GM23338 (cell line): Measurements from ENCODE around the gene SENP5. TPM values are rescaled to one million over a fixed set of nuclear protein-coding genes. Genes with fewer than 3 reads are reported as not detected.

Source experiments
- ATAC-seq: fragments of 200-7000 bp; cut with Tn5 transposase; 3 replicates; pipeline ENCODE4 v1.9.1; 2020
- DNase-seq: peaks from one replicate; pipeline ENCODE4 v3.0.0-alpha.2; 2015; ENCODE audit warnings: low spot score
- H2AFZ ChIP-seq: fragments of 200-600 bp; sonication (generic); 2 replicates; pipeline ENCODE4 v1.8.0; 2016; ENCODE audit warnings: antibody characterized with exemption, mild to moderate bottlenecking, moderate library complexity
- H3F3A ChIP-seq: fragments of 200-600 bp; sonication (generic); replicated peaks from 2 replicates; pipeline ENCODE4 v1.8.0; 2017; ENCODE audit warnings: antibody characterized with exemption, mixed run types, low read depth
- H3K27ac ChIP-seq: fragments of 200-600 bp; sonication (generic); 2 replicates; pipeline ENCODE4 v1.6.1; 2016; ENCODE audit warnings: low read depth
- H3K27me3 ChIP-seq: fragments of 200-600 bp; sonication (generic); 2 replicates; pipeline ENCODE4 v1.8.0; 2016; ENCODE audit warnings: mild to moderate bottlenecking, mixed run types, moderate library complexity; ENCODE audit not compliant: insufficient read depth
- H3K36me3 ChIP-seq: fragments of 200-600 bp; sonication (generic); 2 replicates; pipeline ENCODE4 v1.8.0; 2016; ENCODE audit warnings: mild to moderate bottlenecking; ENCODE audit not compliant: insufficient read depth
- H3K4me1 ChIP-seq: fragments of 200-600 bp; sonication (generic); 2 replicates; pipeline ENCODE4 v1.8.0; 2016; ENCODE audit warnings: mild to moderate bottlenecking, moderate library complexity; ENCODE audit not compliant: insufficient read depth
- H3K4me2 ChIP-seq: fragments of 200-600 bp; sonication (generic); 2 replicates; pipeline ENCODE4 v1.7.1; 2017; ENCODE audit warnings: mixed run types
- H3K4me3 ChIP-seq: fragments of 200-600 bp; sonication (generic); 2 replicates; pipeline ENCODE4 v1.6.1; 2016; ENCODE audit warnings: mixed run types
- H3K79me2 ChIP-seq: fragments of 200-600 bp; sonication (generic); replicated peaks from 2 replicates; pipeline ENCODE4 v1.8.0; 2017; ENCODE audit warnings: mild to moderate bottlenecking; ENCODE audit not compliant: insufficient read depth
- H3K9me2 ChIP-seq: fragments of 200-600 bp; sonication (generic); 2 replicates; pipeline ENCODE4 v1.8.0; 2017; ENCODE audit not compliant: insufficient read depth
- H4K20me1 ChIP-seq: fragments of 200-600 bp; sonication (generic); replicated peaks from 2 replicates; pipeline ENCODE4 v1.8.0; 2017; ENCODE audit warnings: mild to moderate bottlenecking; ENCODE audit not compliant: insufficient read depth
- H3K27ac Mint-ChIP-seq: 2 replicates; pipeline ENCODE4 v1.8.0; 2020; ENCODE audit warnings: inconsistent platforms, mild to moderate bottlenecking, moderate library complexity, mixed read lengths
- H3K27me3 Mint-ChIP-seq: 3 replicates; pipeline ENCODE4 v1.8.0; 2022; ENCODE audit warnings: low read depth, mild to moderate bottlenecking, moderate library complexity, mixed read lengths, inconsistent platforms; ENCODE audit not compliant: insufficient read depth, poor library complexity
- H3K36me3 Mint-ChIP-seq: 3 replicates; pipeline ENCODE4 v1.8.0; 2021; ENCODE audit warnings: low read depth, mild to moderate bottlenecking, inconsistent platforms, moderate library complexity, mixed read lengths
- H3K4me1 Mint-ChIP-seq: 3 replicates; pipeline ENCODE4 v1.8.0; 2020; ENCODE audit warnings: mild to moderate bottlenecking, inconsistent platforms, mixed read lengths
- H3K4me3 Mint-ChIP-seq: 3 replicates; pipeline ENCODE4 v1.8.0; 2021; ENCODE audit warnings: moderate library complexity, mild to moderate bottlenecking, inconsistent platforms, mixed read lengths
- H3K9me3 Mint-ChIP-seq: 3 replicates; pipeline ENCODE4 v1.8.0; 2020; ENCODE audit warnings: moderate library complexity, mild to moderate bottlenecking, inconsistent platforms, mixed read lengths
- CREB1 ChIP-seq: fragments of 250-450 bp; sonication (Bioruptor Pico); IDR thresholded peaks from 2 replicates; pipeline ENCODE4 v1.5.0; 2020; ENCODE audit warnings: low read depth, mild to moderate bottlenecking, moderate library complexity
- EZH2 ChIP-seq: fragments of 200-600 bp; sonication (generic); IDR thresholded peaks from one replicate; pipeline ENCODE4 v1.8.0; 2017; ENCODE audit warnings: antibody characterized with exemption, mild to moderate bottlenecking, low read depth; ENCODE audit not compliant: unreplicated experiment
- EZH2phosphoT487 ChIP-seq: fragments of 200-600 bp; sonication (generic); IDR thresholded peaks from one replicate; pipeline ENCODE4 v1.8.1; 2018; ENCODE audit warnings: antibody characterized with exemption; ENCODE audit not compliant: unreplicated experiment
- JUNB ChIP-seq: IDR thresholded peaks from one replicate; pipeline ENCODE4 v1.6.1; 2016; ENCODE audit warnings: antibody characterized with exemption; ENCODE audit not compliant: unreplicated experiment
- NANOG ChIP-seq: IDR thresholded peaks from 2 replicates; pipeline ENCODE4 v1.6.1; 2016; ENCODE audit warnings: antibody characterized with exemption, borderline replicate concordance
- POLR2AphosphoS5 ChIP-seq: IDR thresholded peaks from 2 replicates; pipeline ENCODE4 v1.6.1; 2016; ENCODE audit warnings: antibody characterized with exemption, low read depth
- REST ChIP-seq: IDR thresholded peaks from one replicate; pipeline ENCODE4 v1.6.1; 2018; ENCODE audit warnings: antibody characterized with exemption; ENCODE audit not compliant: unreplicated experiment
- STAT1 ChIP-seq: IDR thresholded peaks from one replicate; pipeline ENCODE4 v1.6.1; 2016; ENCODE audit warnings: antibody characterized with exemption; ENCODE audit not compliant: unreplicated experiment
- ZNF114 ChIP-seq: fragments of 250-450 bp; sonication (Bioruptor Pico); IDR thresholded peaks from 2 replicates; pipeline ENCODE4 v1.5.0; 2020; ENCODE audit warnings: mild to moderate bottlenecking, moderate library complexity
- ZNF331 ChIP-seq: fragments of 250-450 bp; sonication (Bioruptor Pico); IDR thresholded peaks from 2 replicates; pipeline ENCODE4 v1.5.0; 2020; ENCODE audit warnings: low read depth, mild to moderate bottlenecking, moderate library complexity
- polyA plus RNA-seq: library from polyadenylated mRNA; unstranded; fragments of >200 nt; fragmentation: Nextera tagmentation; extraction: Ambion mirVana; gene quantifications from 2 replicates; pipeline ENCODE4 v1.2.1, GENCODE V29; 2016
- total RNA-seq: library from RNA; depleted of rRNA; stranded (reverse); fragments of >200 nt; shearing (Covaris generic); gene quantifications from 2 replicates; pipeline ENCODE4 v1.2.3, GENCODE V29; 2014
- TF ChIP-seq, protein P1 (sequence below): fragments of 250-450 bp; sonication (Bioruptor Pico); IDR thresholded peaks from 2 replicates; pipeline ENCODE4 v1.5.0; 2020; ENCODE audit warnings: mild to moderate bottlenecking, moderate library complexity
- TF ChIP-seq, protein P2 (sequence below): IDR thresholded peaks from 2 replicates; pipeline ENCODE4 v1.6.1; 2016; ENCODE audit warnings: antibody characterized with exemption
- TF ChIP-seq, protein P3 (sequence below), 2 experiments: fragments of 200-600 bp in 1 of 2; sonication (generic) in 1 of 2; conservative IDR thresholded peaks; 2 replicates each; pipeline versions ENCODE4 v1.5.1 to v1.6.1; 2016 to 2017; ENCODE audit warnings: antibody characterized with exemption in 2 of 2, low read depth in 2 of 2, mild to moderate bottlenecking in 2 of 2, moderate library complexity in 1 of 2

The SENP5 gene
- total and polyA plus RNA-seq, 2 experiments from 2014 or later = 12.2 to 34.3 TPM

DNA sequence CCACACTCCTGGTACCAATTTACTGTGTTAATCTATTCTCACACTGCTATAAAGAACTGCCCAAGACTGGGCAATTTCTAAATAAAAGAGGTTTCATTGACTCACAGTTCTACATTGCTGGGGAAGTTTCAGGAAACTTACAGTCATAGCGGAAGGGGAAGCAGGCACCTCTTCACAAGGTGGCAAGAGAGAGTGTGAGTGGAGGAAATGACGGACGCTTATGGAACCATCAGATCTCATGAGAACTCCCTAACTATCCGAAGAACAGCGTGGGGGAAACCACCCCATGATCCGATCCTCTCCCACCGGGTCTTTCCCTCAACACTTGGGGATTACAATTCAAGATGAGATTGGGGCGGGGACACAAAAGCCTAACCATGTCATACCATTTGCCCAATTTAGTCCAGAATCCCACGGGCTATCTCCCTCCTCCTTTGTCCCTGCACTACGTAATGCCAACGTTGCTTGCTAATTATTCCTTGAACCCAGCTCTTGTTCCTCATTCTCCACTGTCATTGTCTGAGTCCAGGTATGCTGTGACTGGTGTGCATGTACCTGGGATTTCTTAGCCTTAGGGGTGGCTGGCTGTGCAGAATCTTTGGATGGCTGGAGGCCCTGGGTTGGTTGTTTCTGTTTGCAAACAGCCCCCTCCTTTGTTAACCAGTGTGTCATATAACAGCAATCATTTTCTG, 97.5 kb downstream of the SENP5 start:
- Mint-ChIP-seq H3K4me3 (no peak overlapping the region), H3K27ac (no peak overlapping the region), H3K9me3 (peaks cover 3% of the 10 kb centered on the region; the same call in 2 of the 3 replicates), H3K36me3 (peaks cover 2% of the 10 kb centered on the region; the same call in 1 of the 3 replicates), H3K27me3 (peaks cover 46% of the 10 kb centered on the region), H3K4me1 (peaks cover 8% of the 10 kb centered on the region; the same call in 2 of the 3 replicates)
- H3K9me2 ChIP-seq = no peaks in the 10 kb centered on the region
- no peaks in the 10 kb centered on the region for H3K36me3 ChIP-seq
- no peaks in the 10 kb centered on the region; the same call in 1 of the 2 replicates for H3K4me1 ChIP-seq
- H3K4me2 ChIP-seq = no peak overlapping the region
- 0 out of 2 replicates have a peak, but pooled peaks cover 6% of the 10 kb centered on the region for H3F3A ChIP-seq
- DNase-seq (no peak), ATAC-seq (no peak)
- H2AFZ ChIP-seq = no peak overlapping the region
- H3K27me3 ChIP-seq = peaks cover 65% of the 10 kb centered on the region
- H3K79me2 ChIP-seq = no peaks in the 10 kb centered on the region
- H4K20me1 ChIP-seq = no peaks in the 10 kb centered on the region
- H3K4me3 ChIP-seq = no peak overlapping the region
- H3K27ac ChIP-seq = no peak overlapping the region
- TF ChIP-seq ZNF114 (CRISPR knock-in tag) (no peak), STAT1 (no peak), CREB1 (CRISPR knock-in tag) (no peak), REST (no peak), EZH2 (no peak), JUNB (no peak), EZH2phosphoT487 (no peak), ZNF331 (no peak), POLR2AphosphoS5 (no peak), NANOG (no peak)
- TF ChIP-seq, protein P1, sequence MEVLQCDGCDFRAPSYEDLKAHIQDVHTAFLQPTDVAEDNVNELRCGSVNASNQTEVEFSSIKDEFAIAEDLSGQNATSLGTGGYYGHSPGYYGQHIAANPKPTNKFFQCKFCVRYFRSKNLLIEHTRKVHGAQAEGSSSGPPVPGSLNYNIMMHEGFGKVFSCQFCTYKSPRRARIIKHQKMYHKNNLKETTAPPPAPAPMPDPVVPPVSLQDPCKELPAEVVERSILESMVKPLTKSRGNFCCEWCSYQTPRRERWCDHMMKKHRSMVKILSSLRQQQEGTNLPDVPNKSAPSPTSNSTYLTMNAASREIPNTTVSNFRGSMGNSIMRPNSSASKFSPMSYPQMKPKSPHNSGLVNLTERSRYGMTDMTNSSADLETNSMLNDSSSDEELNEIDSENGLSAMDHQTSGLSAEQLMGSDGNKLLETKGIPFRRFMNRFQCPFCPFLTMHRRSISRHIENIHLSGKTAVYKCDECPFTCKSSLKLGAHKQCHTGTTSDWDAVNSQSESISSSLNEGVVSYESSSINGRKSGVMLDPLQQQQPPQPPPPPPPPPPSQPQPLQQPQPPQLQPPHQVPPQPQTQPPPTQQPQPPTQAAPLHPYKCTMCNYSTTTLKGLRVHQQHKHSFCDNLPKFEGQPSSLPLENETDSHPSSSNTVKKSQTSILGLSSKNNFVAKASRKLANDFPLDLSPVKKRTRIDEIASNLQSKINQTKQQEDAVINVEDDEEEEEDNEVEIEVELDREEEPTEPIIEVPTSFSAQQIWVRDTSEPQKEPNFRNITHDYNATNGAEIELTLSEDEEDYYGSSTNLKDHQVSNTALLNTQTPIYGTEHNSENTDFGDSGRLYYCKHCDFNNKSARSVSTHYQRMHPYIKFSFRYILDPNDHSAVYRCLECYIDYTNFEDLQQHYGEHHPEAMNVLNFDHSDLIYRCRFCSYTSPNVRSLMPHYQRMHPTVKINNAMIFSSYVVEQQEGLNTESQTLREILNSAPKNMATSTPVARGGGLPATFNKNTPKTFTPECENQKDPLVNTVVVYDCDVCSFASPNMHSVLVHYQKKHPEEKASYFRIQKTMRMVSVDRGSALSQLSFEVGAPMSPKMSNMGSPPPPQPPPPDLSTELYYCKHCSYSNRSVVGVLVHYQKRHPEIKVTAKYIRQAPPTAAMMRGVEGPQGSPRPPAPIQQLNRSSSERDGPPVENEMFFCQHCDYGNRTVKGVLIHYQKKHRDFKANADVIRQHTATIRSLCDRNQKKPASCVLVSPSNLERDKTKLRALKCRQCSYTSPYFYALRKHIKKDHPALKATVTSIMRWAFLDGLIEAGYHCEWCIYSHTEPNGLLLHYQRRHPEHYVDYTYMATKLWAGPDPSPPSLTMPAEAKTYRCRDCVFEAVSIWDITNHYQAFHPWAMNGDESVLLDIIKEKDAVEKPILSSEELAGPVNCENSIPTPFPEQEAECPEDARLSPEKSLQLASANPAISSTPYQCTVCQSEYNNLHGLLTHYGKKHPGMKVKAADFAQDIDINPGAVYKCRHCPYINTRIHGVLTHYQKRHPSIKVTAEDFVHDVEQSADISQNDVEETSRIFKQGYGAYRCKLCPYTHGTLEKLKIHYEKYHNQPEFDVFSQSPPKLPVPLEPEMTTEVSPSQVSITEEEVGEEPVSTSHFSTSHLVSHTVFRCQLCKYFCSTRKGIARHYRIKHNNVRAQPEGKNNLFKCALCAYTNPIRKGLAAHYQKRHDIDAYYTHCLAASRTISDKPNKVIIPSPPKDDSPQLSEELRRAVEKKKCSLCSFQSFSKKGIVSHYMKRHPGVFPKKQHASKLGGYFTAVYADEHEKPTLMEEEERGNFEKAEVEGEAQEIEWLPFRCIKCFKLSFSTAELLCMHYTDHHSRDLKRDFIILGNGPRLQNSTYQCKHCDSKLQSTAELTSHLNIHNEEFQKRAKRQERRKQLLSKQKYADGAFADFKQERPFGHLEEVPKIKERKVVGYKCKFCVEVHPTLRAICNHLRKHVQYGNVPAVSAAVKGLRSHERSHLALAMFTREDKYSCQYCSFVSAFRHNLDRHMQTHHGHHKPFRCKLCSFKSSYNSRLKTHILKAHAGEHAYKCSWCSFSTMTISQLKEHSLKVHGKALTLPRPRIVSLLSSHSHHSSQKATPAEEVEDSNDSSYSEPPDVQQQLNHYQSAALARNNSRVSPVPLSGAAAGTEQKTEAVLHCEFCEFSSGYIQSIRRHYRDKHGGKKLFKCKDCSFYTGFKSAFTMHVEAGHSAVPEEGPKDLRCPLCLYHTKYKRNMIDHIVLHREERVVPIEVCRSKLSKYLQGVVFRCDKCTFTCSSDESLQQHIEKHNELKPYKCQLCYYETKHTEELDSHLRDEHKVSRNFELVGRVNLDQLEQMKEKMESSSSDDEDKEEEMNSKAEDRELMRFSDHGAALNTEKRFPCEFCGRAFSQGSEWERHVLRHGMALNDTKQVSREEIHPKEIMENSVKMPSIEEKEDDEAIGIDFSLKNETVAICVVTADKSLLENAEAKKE (CRISPR knock-in tag) = no peak
- TF ChIP-seq, protein P2, sequence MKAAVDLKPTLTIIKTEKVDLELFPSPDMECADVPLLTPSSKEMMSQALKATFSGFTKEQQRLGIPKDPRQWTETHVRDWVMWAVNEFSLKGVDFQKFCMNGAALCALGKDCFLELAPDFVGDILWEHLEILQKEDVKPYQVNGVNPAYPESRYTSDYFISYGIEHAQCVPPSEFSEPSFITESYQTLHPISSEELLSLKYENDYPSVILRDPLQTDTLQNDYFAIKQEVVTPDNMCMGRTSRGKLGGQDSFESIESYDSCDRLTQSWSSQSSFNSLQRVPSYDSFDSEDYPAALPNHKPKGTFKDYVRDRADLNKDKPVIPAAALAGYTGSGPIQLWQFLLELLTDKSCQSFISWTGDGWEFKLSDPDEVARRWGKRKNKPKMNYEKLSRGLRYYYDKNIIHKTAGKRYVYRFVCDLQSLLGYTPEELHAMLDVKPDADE = no peak
- TF ChIP-seq, protein P3, sequence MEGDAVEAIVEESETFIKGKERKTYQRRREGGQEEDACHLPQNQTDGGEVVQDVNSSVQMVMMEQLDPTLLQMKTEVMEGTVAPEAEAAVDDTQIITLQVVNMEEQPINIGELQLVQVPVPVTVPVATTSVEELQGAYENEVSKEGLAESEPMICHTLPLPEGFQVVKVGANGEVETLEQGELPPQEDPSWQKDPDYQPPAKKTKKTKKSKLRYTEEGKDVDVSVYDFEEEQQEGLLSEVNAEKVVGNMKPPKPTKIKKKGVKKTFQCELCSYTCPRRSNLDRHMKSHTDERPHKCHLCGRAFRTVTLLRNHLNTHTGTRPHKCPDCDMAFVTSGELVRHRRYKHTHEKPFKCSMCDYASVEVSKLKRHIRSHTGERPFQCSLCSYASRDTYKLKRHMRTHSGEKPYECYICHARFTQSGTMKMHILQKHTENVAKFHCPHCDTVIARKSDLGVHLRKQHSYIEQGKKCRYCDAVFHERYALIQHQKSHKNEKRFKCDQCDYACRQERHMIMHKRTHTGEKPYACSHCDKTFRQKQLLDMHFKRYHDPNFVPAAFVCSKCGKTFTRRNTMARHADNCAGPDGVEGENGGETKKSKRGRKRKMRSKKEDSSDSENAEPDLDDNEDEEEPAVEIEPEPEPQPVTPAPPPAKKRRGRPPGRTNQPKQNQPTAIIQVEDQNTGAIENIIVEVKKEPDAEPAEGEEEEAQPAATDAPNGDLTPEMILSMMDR (conservative IDR thresholded peaks at IDR 0.05; ENCODE audit: low read depth in 2 of 2) = no peak
